GM10847 (cell line): ENCODE measurements around the gene ZDHHC17.

Experiments used
- POLR2A ChIP-seq: IDR thresholded peaks from 2 replicates; pipeline ENCODE4 v1.6.1; 2011; ENCODE audit not compliant: insufficient read length; ENCODE audit errors: extremely low read depth

Gene ZDHHC17

DNA sequence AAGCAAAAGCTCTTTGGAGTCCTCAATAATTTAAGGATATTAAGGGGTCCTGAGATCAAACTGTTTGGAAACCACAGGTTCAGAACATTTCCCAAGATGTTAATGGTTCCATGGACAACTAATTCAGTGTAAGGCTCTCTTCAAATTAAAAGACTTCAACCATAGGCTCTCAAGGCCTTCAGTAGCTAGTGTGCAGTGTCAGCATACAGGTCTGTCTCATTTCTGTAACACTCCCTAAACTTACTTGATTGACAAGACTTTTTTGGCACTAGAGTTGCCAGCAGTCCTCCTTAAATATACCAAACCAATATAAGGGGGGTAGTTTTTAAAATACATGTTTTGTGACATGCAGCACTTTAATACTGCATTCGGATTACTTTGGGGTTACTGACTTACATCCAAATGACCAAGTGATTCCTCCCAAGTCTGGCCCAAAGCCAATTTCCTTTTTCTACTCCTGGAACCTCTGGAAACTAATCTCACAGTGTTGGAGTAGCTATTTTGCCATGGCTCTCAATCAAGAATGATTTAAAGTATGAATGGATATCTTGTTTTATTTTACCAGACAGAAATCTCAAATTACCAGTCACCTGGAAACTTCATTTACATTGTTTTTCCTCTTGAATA, 92.2 kb downstream of the ZDHHC17 start:
- TF ChIP-seq POLR2A, result no peak

- no peak for TF ChIP-seq POLR2A
These were observed 95.7 kb downstream of the ZDHHC17 start for GRCh38 chr12:76859611-76860010.

DNA sequence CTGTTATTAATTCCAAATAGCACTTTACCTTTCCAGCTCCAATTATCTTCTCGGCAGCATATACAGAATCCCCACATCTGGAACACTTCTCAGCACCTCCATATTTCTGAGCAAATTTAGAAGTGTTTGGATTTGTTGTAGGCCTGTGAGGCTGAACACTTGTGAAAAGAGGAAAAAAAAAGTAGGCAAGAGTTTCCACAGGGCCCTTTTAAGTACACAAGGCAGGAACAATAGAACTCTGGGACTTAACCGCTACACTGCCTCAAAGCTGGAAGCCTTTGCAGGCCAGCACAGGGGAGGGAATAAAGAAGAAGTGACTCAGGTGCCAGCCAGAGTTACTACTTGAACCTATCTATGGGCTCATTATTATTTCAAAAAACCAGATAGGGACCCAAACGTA, 96.3 kb downstream of the ZDHHC17 start:
- TF ChIP-seq POLR2A, result no peak

DNA sequence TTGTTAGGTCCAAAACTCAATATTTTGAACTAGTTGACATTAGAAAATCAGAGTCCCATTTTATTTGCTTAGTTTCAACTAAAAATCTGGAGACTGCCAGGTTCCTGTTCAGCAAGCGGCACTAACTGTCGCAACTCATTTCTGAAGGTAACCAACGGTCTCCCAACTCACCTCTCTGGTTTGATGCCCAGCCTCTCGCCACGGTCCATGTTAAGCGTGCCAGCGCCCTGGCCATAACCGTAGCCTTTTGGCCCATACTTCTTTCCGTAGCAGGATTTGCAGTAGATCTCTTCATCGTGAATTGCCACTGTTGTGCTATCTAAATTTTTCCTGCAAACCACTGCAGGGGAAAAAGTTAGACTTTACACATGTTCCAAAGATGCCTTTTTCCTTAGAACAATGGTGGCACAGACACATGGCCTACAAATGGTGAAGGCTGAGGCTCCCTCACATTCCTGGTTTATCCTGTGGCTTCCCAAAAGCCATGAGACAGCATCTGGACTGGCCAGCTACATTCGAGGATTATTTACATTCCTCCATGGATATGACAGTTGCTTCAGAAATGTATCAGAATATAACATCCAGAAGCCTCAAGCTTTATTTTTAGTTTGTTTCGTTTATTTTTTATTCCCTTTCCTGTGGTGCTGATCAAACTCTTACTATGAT, 99.2 kb downstream of the ZDHHC17 start:
- TF ChIP-seq POLR2A, result no peak

DNA sequence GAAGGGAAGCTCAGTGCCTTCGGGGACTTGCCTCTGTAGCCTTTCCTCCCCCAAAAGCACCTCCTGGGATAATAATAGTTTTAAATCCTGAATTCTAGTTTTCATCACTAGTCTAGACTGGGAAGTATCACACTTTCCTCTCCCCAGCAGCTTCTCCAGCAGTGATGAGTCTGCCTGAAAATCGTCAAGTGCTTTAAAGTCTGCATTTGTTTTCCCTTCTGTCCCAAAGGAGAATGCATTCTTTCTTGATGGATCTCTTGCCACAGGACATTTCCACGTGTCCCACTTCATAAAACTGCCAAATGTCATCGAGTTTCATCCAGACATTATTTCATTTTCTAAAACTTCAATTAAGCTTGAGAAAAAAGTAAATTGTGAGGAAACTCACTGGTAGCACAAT, 99.9 kb downstream of the ZDHHC17 start:
- no peak for TF ChIP-seq POLR2A

DNA sequence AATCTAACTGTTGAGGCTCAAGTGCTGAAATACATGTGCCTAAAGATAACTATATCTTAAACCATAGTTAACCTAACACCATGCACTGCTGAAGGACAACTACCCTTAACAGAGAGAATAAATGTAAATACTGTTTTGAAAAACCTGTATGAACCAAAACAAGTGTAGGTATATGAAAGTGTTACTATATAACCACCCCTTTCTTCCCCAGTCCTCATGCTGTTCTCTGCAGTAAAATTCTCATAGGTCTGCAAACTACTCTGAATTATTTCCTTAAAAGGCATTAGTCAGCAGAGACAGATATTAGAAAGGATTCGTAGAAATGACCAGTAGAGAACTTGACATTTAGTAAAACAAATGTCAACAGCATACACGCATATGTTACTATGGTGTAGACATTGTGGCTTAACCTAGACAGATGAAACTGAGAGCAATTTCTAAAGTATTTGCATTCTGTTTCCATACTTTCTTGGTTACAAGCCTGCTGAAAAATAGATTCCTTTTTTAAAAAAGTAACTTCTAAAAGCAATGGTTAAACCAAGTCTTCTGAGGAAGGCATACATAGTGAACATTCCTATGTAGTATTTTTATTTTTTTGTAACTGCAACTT, 101.0 kb downstream of the ZDHHC17 start:
- TF ChIP-seq POLR2A, result no peak

GRCh38 chr12:76866151-76866567, 102.2 kb downstream of the ZDHHC17 start:
- TF ChIP-seq POLR2A, result no peak

GRCh38 chr12:76866726-76867125, 102.8 kb downstream of the ZDHHC17 start:
- no peak for TF ChIP-seq POLR2A

- TF ChIP-seq POLR2A, result no peak
These were observed 107.2 kb downstream of the ZDHHC17 start for GRCh38 chr12:76871082-76871481.

DNA sequence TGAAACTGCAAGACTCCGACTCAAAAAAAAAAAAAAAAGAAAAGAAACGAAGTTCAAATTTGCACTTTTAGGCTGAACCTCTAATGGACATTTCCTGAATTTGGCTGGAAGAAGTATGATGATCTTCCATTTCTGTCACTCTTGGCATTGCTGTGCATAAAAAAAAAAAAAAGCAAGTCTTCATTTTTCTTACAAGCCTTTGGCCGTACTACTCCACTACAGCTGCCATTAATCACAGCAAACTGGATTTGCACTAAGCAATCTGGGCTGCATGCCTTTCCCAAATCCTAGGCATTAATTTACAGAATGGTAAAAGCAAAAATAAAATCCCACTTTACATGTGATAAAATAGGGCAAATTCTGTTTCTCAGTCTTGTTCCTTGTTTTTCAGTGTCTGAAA, 107.8 kb downstream of the ZDHHC17 start:
- no peak for TF ChIP-seq POLR2A

GRCh38 chr12:76872415-76872814, 108.5 kb downstream of the ZDHHC17 start:
- TF ChIP-seq POLR2A, result no peak

DNA sequence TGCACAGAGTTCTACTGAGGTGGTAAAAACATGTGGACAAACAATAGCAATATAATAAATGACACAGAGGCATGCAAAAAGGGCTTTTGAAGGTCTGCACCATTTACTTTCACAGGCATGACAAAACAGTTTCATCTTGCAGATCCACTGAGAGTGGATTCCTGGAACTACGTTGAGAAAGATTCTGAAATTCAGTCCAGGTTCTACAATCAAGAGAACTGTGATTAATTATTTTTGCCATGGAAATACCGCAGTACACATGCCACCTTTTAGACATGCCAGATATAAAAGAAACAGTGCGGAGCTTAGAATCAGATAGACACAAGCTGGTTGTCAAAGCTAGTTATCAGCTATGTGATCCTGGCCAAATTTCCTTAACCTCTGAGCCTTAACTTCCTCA, 110.1 kb downstream of the ZDHHC17 start:
- TF ChIP-seq POLR2A, result no peak

- no peak for TF ChIP-seq POLR2A
These were observed 110.7 kb downstream of the ZDHHC17 start for GRCh38 chr12:76874491-76875190.

DNA sequence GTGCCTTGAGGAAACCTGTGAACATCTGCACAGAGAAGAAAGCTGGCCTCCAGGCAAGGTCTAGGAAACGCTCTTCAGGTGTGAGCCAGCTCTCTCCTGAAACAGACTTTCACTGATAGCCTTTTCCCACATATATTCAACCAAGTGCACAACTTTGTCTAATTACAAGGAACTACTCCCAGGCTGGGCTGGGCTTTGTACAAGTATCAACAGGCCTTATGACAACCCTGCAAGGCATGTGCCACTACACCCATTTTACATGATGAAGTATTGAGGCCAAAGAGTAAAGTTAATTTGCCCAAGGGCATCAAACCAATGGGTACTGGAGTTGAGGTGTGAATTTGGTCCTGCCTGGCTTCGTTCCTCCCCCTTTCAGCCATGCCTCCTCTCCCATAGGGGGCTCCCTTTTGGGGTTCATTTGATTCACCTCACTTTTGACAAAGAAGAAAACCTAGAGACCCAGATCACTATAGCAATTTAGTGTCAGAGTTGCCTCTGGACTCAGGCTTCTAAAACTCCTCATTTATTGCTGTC, 112.8 kb downstream of the ZDHHC17 start:
- no peak for TF ChIP-seq POLR2A

DNA sequence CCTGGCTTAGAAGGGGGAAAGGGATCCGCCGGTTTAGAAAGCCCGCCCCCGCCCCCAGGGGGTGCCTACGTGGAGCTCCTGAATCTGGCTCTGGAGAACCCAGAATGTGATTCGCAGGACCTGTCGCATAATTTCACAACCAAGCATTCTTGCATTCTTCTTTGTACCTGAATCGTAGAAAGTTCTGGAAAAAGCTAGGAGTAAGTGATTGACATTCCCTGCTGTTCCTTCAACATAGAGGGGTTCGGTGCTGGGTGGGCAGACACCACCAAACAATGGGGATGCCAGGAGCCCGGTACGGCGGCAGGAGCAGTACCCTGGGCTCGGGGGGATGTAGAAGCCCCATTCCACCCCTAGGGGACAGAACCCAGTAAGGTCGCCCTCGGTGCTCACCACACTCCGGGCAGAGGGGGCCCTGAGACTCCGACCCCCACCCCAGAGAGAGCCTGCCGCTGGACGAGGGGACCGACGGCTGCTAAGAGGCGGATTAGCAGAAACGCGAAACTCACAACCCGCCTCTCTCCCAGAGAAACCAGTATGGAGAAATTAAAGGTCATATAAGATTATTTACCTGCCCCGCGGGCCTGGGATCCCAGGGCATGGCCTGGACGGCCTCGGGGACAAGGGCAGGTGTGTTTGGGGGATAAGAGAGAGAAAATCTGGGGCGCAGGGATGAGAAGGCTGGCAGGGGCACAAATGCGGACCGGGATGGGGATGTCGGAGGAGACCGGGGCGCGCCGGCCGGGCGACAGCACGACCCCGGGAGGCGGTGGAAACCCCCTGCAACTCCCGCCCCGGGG, 114.4 kb downstream of the ZDHHC17 start:
- no peak for TF ChIP-seq POLR2A
